Endothelial cell of umbilical vein (primary cell): ENCODE results near the gene C1orf226. TPM values are rescaled to one million over a fixed set of nuclear protein-coding genes. Genes with fewer than 3 reads are reported as not detected.

Experiments used
- BruUV-seq: library from RNA; stranded (reverse); fragments of 400-500 nt; replicated peaks from 2 replicates; lab custom pipeline; 2021; lab: Mats Ljungman, UMichigan
- CTCF ChIA-PET: fragments of 300-600, 350-600 bp; sonication (Branson Sonifier 250); formaldehyde crosslinking; loops from one replicate; lab custom pipeline; 2021; ENCODE audit warnings: antibody characterized with exemption, inconsistent platforms; lab: Charles Lee
- POLR2A ChIA-PET: fragments of 300-600, 350-600 bp; sonication (Branson Sonifier 250); formaldehyde crosslinking; loops from one replicate; lab custom pipeline; 2021; ENCODE audit warnings: antibody characterized with exemption, inconsistent platforms; lab: Charles Lee
- DNase-seq: peaks from one replicate; pipeline ENCODE4 v3.0.0-alpha.2; 2011; ENCODE audit warnings: low read depth, low spot score
- FAIRE-seq: peaks from 2 replicates; lab custom pipeline; 2011; peaks lifted over from hg19 to GRCh38; lab: Jason Lieb, UNC
- H2AFZ ChIP-seq: 2 replicates; pipeline ENCODE4 v1.6.0; 2012; ENCODE audit warnings: low read depth, low read length, control low read depth, inconsistent platforms
- H3K27ac ChIP-seq: 2 replicates; pipeline ENCODE4 v1.5.1; 2011; ENCODE audit warnings: low read depth, mild to moderate bottlenecking, control low read depth, low read length, moderate library complexity; ENCODE audit not compliant: insufficient read depth
- H3K27me3 ChIP-seq, 2 experiments: 2 replicates each; pipeline versions ENCODE4 v1.6.0 to v1.6.1; 2011; ENCODE audit warnings: low read length in 2 of 2, mixed read lengths in 1 of 2; ENCODE audit not compliant: control insufficient read depth in 2 of 2, insufficient read depth in 2 of 2
- H3K36me3 ChIP-seq, 2 experiments: 2 replicates in 1 of 2; 3 replicates in 1 of 2; pipeline ENCODE4 v1.5.1; 2011; ENCODE audit warnings: low read length in 2 of 2, mild to moderate bottlenecking in 1 of 2, moderate library complexity in 1 of 2; ENCODE audit not compliant: control insufficient read depth in 2 of 2, insufficient read depth in 2 of 2; ENCODE audit errors: extremely low read depth in 1 of 2
- H3K4me1 ChIP-seq: 3 replicates; pipeline ENCODE4 v1.5.1; 2011; ENCODE audit warnings: mild to moderate bottlenecking, low read length; ENCODE audit not compliant: control insufficient read depth, insufficient read depth; ENCODE audit errors: extremely low read depth
- H3K4me2 ChIP-seq: 2 replicates; pipeline ENCODE4 v1.6.1; 2011; ENCODE audit warnings: low read length, control low read depth, mixed read lengths; ENCODE audit not compliant: insufficient read depth
- H3K4me3 ChIP-seq, 3 experiments: fragments of 200-600 bp in 1 of 3; sonication (generic), shearing (Covaris generic) in 1 of 3; replicated peaks in 1 of 3; 2 replicates each; pipeline ENCODE4 v1.5.1; 2011 to 2016; ENCODE audit warnings: control low read depth in 3 of 3, low read length in 3 of 3, mild to moderate bottlenecking in 2 of 3, inconsistent platforms in 1 of 3, low read depth in 1 of 3, moderate library complexity in 1 of 3; ENCODE audit not compliant: insufficient read depth in 1 of 3
- H3K79me2 ChIP-seq: 2 replicates; pipeline ENCODE4 v1.6.0; 2012; ENCODE audit warnings: low read length, inconsistent platforms; ENCODE audit not compliant: control insufficient read depth, insufficient read depth
- H3K9ac ChIP-seq: replicated peaks from 2 replicates; pipeline ENCODE3; 2011; ENCODE audit warnings: low read length, control low read depth; ENCODE audit not compliant: insufficient read depth; ENCODE audit errors: extremely low read depth
- H3K9me1 ChIP-seq: replicated peaks from 3 replicates; pipeline ENCODE4 v1.6.0; 2011; ENCODE audit warnings: mild to moderate bottlenecking, low read length; ENCODE audit not compliant: control insufficient read depth, insufficient read depth; ENCODE audit errors: extremely low read depth
- H3K9me3 ChIP-seq: replicated peaks from 2 replicates; pipeline ENCODE4 v1.5.1; 2012; ENCODE audit warnings: low read length, inconsistent platforms; ENCODE audit not compliant: control insufficient read depth, insufficient read depth
- H4K20me1 ChIP-seq: replicated peaks from 2 replicates; pipeline ENCODE3; 2011; ENCODE audit warnings: mild to moderate bottlenecking, low read length; ENCODE audit not compliant: control insufficient read depth, insufficient read depth; ENCODE audit errors: extremely low read depth
- EZH2 ChIP-seq: IDR thresholded peaks from 2 replicates; pipeline ENCODE4 v1.6.1; 2012; ENCODE audit warnings: borderline replicate concordance, low read depth, mild to moderate bottlenecking, moderate library complexity, low read length, inconsistent platforms; ENCODE audit not compliant: severe bottlenecking
- FOS ChIP-seq: IDR thresholded peaks from 2 replicates; pipeline ENCODE4 v1.6.1; 2011; ENCODE audit warnings: mild to moderate bottlenecking, low read length, moderate library complexity, borderline replicate concordance; ENCODE audit not compliant: insufficient read depth
- GATA2 ChIP-seq: IDR thresholded peaks from 2 replicates; pipeline ENCODE4 v1.7.0; 2011; ENCODE audit warnings: low read depth, mild to moderate bottlenecking, moderate library complexity, mixed read lengths, low read length; ENCODE audit not compliant: insufficient read length, insufficient read depth
- JUN ChIP-seq: IDR thresholded peaks from 2 replicates; pipeline ENCODE4 v1.6.1; 2011; ENCODE audit warnings: borderline replicate concordance, low read depth; ENCODE audit not compliant: insufficient read length, insufficient read depth
- MAX ChIP-seq: IDR thresholded peaks from 2 replicates; pipeline ENCODE4 v1.6.1; 2011; ENCODE audit not compliant: insufficient read depth, insufficient read length
- MYC ChIP-seq: IDR thresholded peaks from one replicate; pipeline ENCODE4 v1.6.1; 2011; ENCODE audit warnings: mild to moderate bottlenecking, low read depth, low read length
- POLR2A ChIP-seq: IDR thresholded peaks from 2 replicates; pipeline ENCODE4 v1.6.1; 2012; ENCODE audit warnings: low read depth, mild to moderate bottlenecking, control low read depth, low read length
- POLR2AphosphoS5 ChIP-seq: IDR thresholded peaks from 2 replicates; pipeline ENCODE4 v1.6.1; 2012; ENCODE audit warnings: low read depth, mild to moderate bottlenecking, control low read depth, low read length, moderate library complexity; ENCODE audit not compliant: insufficient read depth
- dilution Hi-C: fragments of 300-500 bp; cut with MboI; formaldehyde crosslinking; loops from one replicate; pipeline ENCODE4 v1.15.0; 2019; ENCODE audit warnings: low sequenced_read_pairs; ENCODE audit not compliant: extremely low pct_ligation_motif_present
- intact Hi-C: fragments of 100-400 bp; cut with micrococcal nuclease; formaldehyde crosslinking; loops from one replicate; pipeline ENCODE4 v1.10.0; 2022
- polyA plus RNA-seq, 4 experiments: library from polyadenylated mRNA; depleted of rRNA in 3 of 4; stranded (reverse) in 3 of 4; unstranded in 1 of 4; fragments of >200 nt; gene quantifications; 2 replicates each; pipeline versions ENCODE4 v1.2.1 to v1.2.3, GENCODE V29; 2011 to 2012; ENCODE audit warnings: missing spikeins in 1 of 4
- total RNA-seq: library from RNA; stranded (reverse); gene quantifications from 2 replicates; pipeline ENCODE4 v1.2.3, GENCODE V29; 2021
- TF ChIP-seq, protein P1 (sequence below), 2 donors: IDR thresholded peaks; 1 replicate in 1 of 2; 2 replicates in 1 of 2; pipeline ENCODE4 v1.5.1; 2011; ENCODE audit warnings: low read length in 2 of 2, mild to moderate bottlenecking in 2 of 2, moderate library complexity in 2 of 2, control low read depth in 1 of 2, inconsistent platforms in 1 of 2, low read depth in 1 of 2; ENCODE audit not compliant: insufficient read depth in 1 of 2; ENCODE audit errors: extremely low read depth in 1 of 2

The C1orf226 gene
- total and polyA plus RNA-seq, 2 donors (not counting 3 experiments of a cell fraction or from before 2014, with no cell fraction given), result 2.5 to 4.2 TPM

DNA sequence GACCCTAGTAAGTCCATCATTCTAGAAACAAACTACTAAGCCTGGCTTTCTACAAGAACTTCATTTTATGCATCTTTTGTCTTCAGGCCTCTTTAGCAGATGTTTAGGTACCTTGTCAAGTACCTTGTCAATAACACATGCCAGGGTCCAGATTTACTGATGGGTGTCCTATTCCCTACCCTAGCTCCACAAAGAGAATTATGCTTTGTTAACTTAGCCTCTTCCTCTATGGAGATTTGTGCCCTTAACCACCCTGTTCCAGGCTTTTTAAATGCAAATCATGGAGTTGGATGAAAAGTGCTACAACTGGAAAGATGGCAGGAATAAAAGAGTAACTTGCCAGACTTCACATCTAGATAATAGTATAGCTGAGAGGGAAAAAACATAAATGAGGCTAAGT lies 47.5 kb upstream of the C1orf226 start:
- Histone ChIP-seq H3K9me3 (no peaks in the 10 kb centered on the region), H3K36me3 (no peaks in the 10 kb centered on the region), H3K9ac (no peak overlapping the region), H3K79me2 (no peaks in the 10 kb centered on the region), H3K27me3 (no peaks in the 10 kb centered on the region), H3K4me1 (no peaks in the 10 kb centered on the region), H3K27ac (no peak overlapping the region), H4K20me1 (no peaks in the 10 kb centered on the region), H2AFZ (no peak overlapping the region), H3K4me2 (no peak overlapping the region), H3K9me1 (no peaks in the 10 kb centered on the region), H3K4me3 (no peak overlapping the region)
- no peak for FAIRE-seq
- TF ChIP-seq FOS, result no peak
- TF ChIP-seq POLR2AphosphoS5, result no peak
- no peak for TF ChIP-seq POLR2A
- no peak for TF ChIP-seq GATA2
- dilution Hi-C loops (no loop called here), intact Hi-C loops (no loop called here)
- ChIA-PET CTCF (interaction anchor here (1.5 kb wide), 1 partner anchor 16 kb away, joined by 3 read pairs; no protein-coding TSS in a partner anchor), POLR2A (no interaction called here)
- no peak for DNase-seq
- no TSS peak for BruUV-seq

- dilution Hi-C loops (no loop called here), intact Hi-C loops (no loop called here)
- BruUV-seq, result no TSS peak
- H2AFZ ChIP-seq, result no peak overlapping the region
- H3K9me3 ChIP-seq, result no peaks in the 10 kb centered on the region
- POLR2A ChIA-PET, result no interaction called here
- no peaks in the 10 kb centered on the region for H3K9me1 ChIP-seq
- DNase-seq (peak; percentile 89), FAIRE-seq (no peak)
- no peaks in the 10 kb centered on the region for H3K4me1 ChIP-seq
- no peak overlapping the region for H3K4me3 ChIP-seq
- TF ChIP-seq MAX (no peak), EZH2 (no peak), FOS (no peak), GATA2 (no peak), MYC (no peak), JUN (no peak), POLR2AphosphoS5 (no peak), POLR2A (no peak)
- TF ChIP-seq, protein P1, sequence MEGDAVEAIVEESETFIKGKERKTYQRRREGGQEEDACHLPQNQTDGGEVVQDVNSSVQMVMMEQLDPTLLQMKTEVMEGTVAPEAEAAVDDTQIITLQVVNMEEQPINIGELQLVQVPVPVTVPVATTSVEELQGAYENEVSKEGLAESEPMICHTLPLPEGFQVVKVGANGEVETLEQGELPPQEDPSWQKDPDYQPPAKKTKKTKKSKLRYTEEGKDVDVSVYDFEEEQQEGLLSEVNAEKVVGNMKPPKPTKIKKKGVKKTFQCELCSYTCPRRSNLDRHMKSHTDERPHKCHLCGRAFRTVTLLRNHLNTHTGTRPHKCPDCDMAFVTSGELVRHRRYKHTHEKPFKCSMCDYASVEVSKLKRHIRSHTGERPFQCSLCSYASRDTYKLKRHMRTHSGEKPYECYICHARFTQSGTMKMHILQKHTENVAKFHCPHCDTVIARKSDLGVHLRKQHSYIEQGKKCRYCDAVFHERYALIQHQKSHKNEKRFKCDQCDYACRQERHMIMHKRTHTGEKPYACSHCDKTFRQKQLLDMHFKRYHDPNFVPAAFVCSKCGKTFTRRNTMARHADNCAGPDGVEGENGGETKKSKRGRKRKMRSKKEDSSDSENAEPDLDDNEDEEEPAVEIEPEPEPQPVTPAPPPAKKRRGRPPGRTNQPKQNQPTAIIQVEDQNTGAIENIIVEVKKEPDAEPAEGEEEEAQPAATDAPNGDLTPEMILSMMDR (IDR thresholded peaks at IDR 0.05; ENCODE audit: extremely low read depth in 1 of 2, insufficient read depth in 1 of 2, low read depth in 1 of 2, low read length in 2 of 2), result no peak
- H3K4me2 ChIP-seq, result no peak overlapping the region
- no peaks in the 10 kb centered on the region for H3K27me3 ChIP-seq
- no peaks in the 10 kb centered on the region for H3K36me3 ChIP-seq
- CTCF ChIA-PET, result interaction anchor here (0.9 to 1.5 kb wide), 3 partner anchors 10 to 17 kb away, joined by 3 to 5 read pairs (median 3); no protein-coding TSS in a partner anchor
- H4K20me1 ChIP-seq, result no peaks in the 10 kb centered on the region
- no peak overlapping the region for H3K27ac ChIP-seq
- no peak overlapping the region for H3K9ac ChIP-seq
- H3K79me2 ChIP-seq, result no peaks in the 10 kb centered on the region
These were observed 46.4 kb upstream of the C1orf226 start for GRCh38 chr1:162335126-162335525.
